ENCODE measurements around the gene L3MBTL4. TPM values are rescaled to one million over a fixed set of nuclear protein-coding genes. Genes with fewer than 3 reads are reported as not detected.

The L3MBTL4 gene
- total and polyA plus RNA-seq, 7 donors, result 1.2 to 5.7 (median 3.4) TPM

- no peaks in the 10 kb centered on the region for H3K36me3 ChIP-seq
- intact Hi-C loops (cut with DNase I), result no loop called here
- H3K9me3 ChIP-seq, result no peaks in the 10 kb centered on the region
- no peak for DNase-seq
- no peak for TF ChIP-seq POLR2AphosphoS5 (IDR thresholded peaks at IDR 0.05)
- WGBS, 2 donors, result 73 to 83% methylated on average over 3 of the region's 3 CpGs
- no peaks in the 10 kb centered on the region for H3K27me3 ChIP-seq
- H3K27ac ChIP-seq, result no peak overlapping the region
- H3K4me1 ChIP-seq, result peaks cover 0 to 12% (median 6%) of the 10 kb centered on the region in 4 donors
- H3K4me3 ChIP-seq, result no peak overlapping the region
These were observed 311.0 kb downstream of the L3MBTL4 start for GRCh38 chr18:6103741-6104140.

GRCh38 chr18:6096730-6097129 is 318.0 kb downstream of the L3MBTL4 start:
- Histone ChIP-seq H3K27ac (no peak overlapping the region), H3K9me3 (no peaks in the 10 kb centered on the region), H3K27me3 (no peaks in the 10 kb centered on the region), H3K4me3 (no peak overlapping the region), H3K4me1 (no peaks in the 10 kb centered on the region), H3K36me3 (no peaks in the 10 kb centered on the region)
- TF ChIP-seq EP300 (IDR thresholded peaks at IDR 0.05), result no peak
- no peak for TF ChIP-seq CTCF (IDR thresholded peaks at IDR 0.05)
- no peak for TF ChIP-seq POLR2A (IDR thresholded peaks at IDR 0.05)
- no peak for DNase-seq
- intact Hi-C loops (cut with DNase I), result no loop called here

- no peak for DNase-seq
- Histone ChIP-seq H3K4me1 (no peaks in the 10 kb centered on the region), H3K36me3 (no peaks in the 10 kb centered on the region), H3K27me3 (no peaks in the 10 kb centered on the region), H3K9me3 (no peaks in the 10 kb centered on the region), H3K27ac (no peak overlapping the region), H3K4me3 (no peak overlapping the region)
- TF ChIP-seq POLR2A (IDR thresholded peaks at IDR 0.05), result no peak
- TF ChIP-seq EP300 (IDR thresholded peaks at IDR 0.05), result no peak
- TF ChIP-seq POLR2AphosphoS5 (IDR thresholded peaks at IDR 0.05), result no peak
- no peak for TF ChIP-seq CTCF (IDR thresholded peaks at IDR 0.05)
- WGBS, 2 donors, result 92 to 96% methylated on average over 2 of the region's 2 CpGs
- intact Hi-C loops (cut with DNase I), result no loop called here
These were observed 326.3 kb downstream of the L3MBTL4 start for GRCh38 chr18:6088432-6088831.

- intact Hi-C loops (cut with DNase I), result no loop called here
- Histone ChIP-seq H3K4me1 (no peaks in the 10 kb centered on the region), H3K27ac (no peak overlapping the region), H3K36me3 (no peaks in the 10 kb centered on the region), H3K27me3 (no peaks in the 10 kb centered on the region), H3K4me3 (no peak overlapping the region), H3K9me3 (no peaks in the 10 kb centered on the region)
- WGBS, 2 donors, result 94% methylated on average over 2 of the region's 2 CpGs
- DNase-seq, result no peak
- TF ChIP-seq CTCF (IDR thresholded peaks at IDR 0.05) (no peak), POLR2AphosphoS5 (IDR thresholded peaks at IDR 0.05) (no peak), EP300 (IDR thresholded peaks at IDR 0.05) (no peak), POLR2A (IDR thresholded peaks at IDR 0.05) (no peak)
These were observed 328.0 kb downstream of the L3MBTL4 start for GRCh38 chr18:6086731-6087130.

- no peak for DNase-seq
- no peak overlapping the region for H3K27ac ChIP-seq
- 83 to 87% methylated on average over 2 of the region's 2 CpGs for WGBS, 2 donors
- no peak overlapping the region for H3K4me3 ChIP-seq
- intact Hi-C loops (cut with DNase I), result no loop called here
- no peaks in the 10 kb centered on the region for H3K9me3 ChIP-seq
- H3K4me1 ChIP-seq, result no peaks in the 10 kb centered on the region
- H3K36me3 ChIP-seq, result no peaks in the 10 kb centered on the region
- no peak for TF ChIP-seq EP300 (IDR thresholded peaks at IDR 0.05)
- no peak for TF ChIP-seq POLR2A (IDR thresholded peaks at IDR 0.05)
- no peak for TF ChIP-seq CTCF (IDR thresholded peaks at IDR 0.05)
- TF ChIP-seq POLR2AphosphoS5 (IDR thresholded peaks at IDR 0.05), result no peak
- no peaks in the 10 kb centered on the region for H3K27me3 ChIP-seq
These were observed 335.3 kb downstream of the L3MBTL4 start for GRCh38 chr18:6079406-6079805.

Measured in sigmoid colon (tissue), 7 donors.